SK-N-SH (cell line): ENCODE measurements around the gene SLC35G6. TPM values are rescaled to one million over a fixed set of nuclear protein-coding genes. Genes with fewer than 3 reads are reported as not detected.

Experiments
- CTCF ChIA-PET: fragments of 300-600, 350-600 bp; formaldehyde crosslinking; extraction: SDS; loops from one replicate; lab custom pipeline; 2021; lab: Yijun Ruan, JAX
- POLR2A ChIA-PET: fragments of 350-600 bp; sonication (Branson Sonifier 250); formaldehyde crosslinking; extraction: SDS; loops from one replicate; lab custom pipeline; 2020; ENCODE audit warnings: antibody characterized with exemption, inconsistent platforms; lab: Yijun Ruan, JAX
- DNase-seq: peaks from one replicate; pipeline ENCODE4 v3.0.0; 2012
- H2AFZ ChIP-seq: fragments of 200-600 bp; sonication (generic); 2 replicates; pipeline ENCODE4 v1.8.1; 2016; ENCODE audit warnings: antibody characterized with exemption, mild to moderate bottlenecking, low read depth
- H3F3A ChIP-seq: fragments of 200-600 bp; sonication (generic); replicated peaks from 2 replicates; pipeline ENCODE3; 2016; ENCODE audit warnings: antibody characterized with exemption, mild to moderate bottlenecking; ENCODE audit not compliant: insufficient read depth
- H3K27ac ChIP-seq, 2 experiments: fragments of 200-500 bp in 1 of 2; fragments of 200-600 bp in 1 of 2; sonication (Bioruptor generic) in 1 of 2; sonication (generic), shearing (Covaris generic) in 1 of 2; 2 replicates each; pipeline versions ENCODE4 v1.5.1 to v1.6.1; 2014 to 2016; ENCODE audit warnings: low read depth in 2 of 2, inconsistent platforms in 1 of 2, low read length in 1 of 2, mild to moderate bottlenecking in 1 of 2, mixed read lengths in 1 of 2
- H3K27me3 ChIP-seq: fragments of 200-600 bp; sonication (generic), shearing (Covaris generic); 2 replicates; pipeline ENCODE4 v1.6.1; 2016; ENCODE audit warnings: mixed run types; ENCODE audit not compliant: insufficient read depth
- H3K36me3 ChIP-seq, 2 experiments: fragments of 200-500 bp in 1 of 2; fragments of 200-600 bp in 1 of 2; sonication (Bioruptor generic) in 1 of 2; sonication (generic) in 1 of 2; replicated peaks in 1 of 2; 2 replicates each; pipeline versions ENCODE3 to v1.5.1; 2014 to 2016; ENCODE audit warnings: low read length in 1 of 2, mild to moderate bottlenecking in 1 of 2; ENCODE audit not compliant: insufficient read depth in 2 of 2, control insufficient read depth in 1 of 2
- H3K4me1 ChIP-seq, 2 experiments: fragments of 200-500 bp in 1 of 2; fragments of 200-600 bp in 1 of 2; sonication (Bioruptor generic) in 1 of 2; sonication (generic), shearing (Covaris generic) in 1 of 2; 2 replicates each; pipeline versions ENCODE4 v1.5.1 to v1.6.1; 2014 to 2016; ENCODE audit warnings: low read depth in 1 of 2, low read length in 1 of 2, mixed run types in 1 of 2; ENCODE audit not compliant: insufficient read depth in 2 of 2, control insufficient read depth in 1 of 2
- H3K4me2 ChIP-seq: fragments of 200-600 bp; sonication (generic), shearing (Covaris generic); 2 replicates; pipeline ENCODE4 v1.6.1; 2017; ENCODE audit warnings: mixed run types
- H3K4me3 ChIP-seq, 2 experiments: fragments of 200-500 bp in 1 of 2; fragments of 200-600 bp in 1 of 2; sonication (Bioruptor generic) in 1 of 2; sonication (generic), shearing (Covaris generic) in 1 of 2; 2 replicates each; pipeline versions ENCODE4 v1.5.1 to v1.8.1; 2014 to 2016; ENCODE audit warnings: low read depth in 2 of 2, inconsistent platforms in 1 of 2, low read length in 1 of 2, mild to moderate bottlenecking in 1 of 2, mixed read lengths in 1 of 2, moderate library complexity in 1 of 2
- H3K79me2 ChIP-seq: fragments of 200-600 bp; sonication (generic); 2 replicates; pipeline ENCODE4 v1.8.1; 2017; ENCODE audit warnings: mild to moderate bottlenecking; ENCODE audit not compliant: insufficient read depth
- H3K9ac ChIP-seq: fragments of 200-600 bp; sonication (generic); 2 replicates; pipeline ENCODE4 v1.6.1; 2017; ENCODE audit warnings: mixed run types
- H3K9me2 ChIP-seq: fragments of 200-600 bp; sonication (generic); 2 replicates; pipeline ENCODE4 v1.6.1; 2017; ENCODE audit warnings: mixed run types
- H3K9me3 ChIP-seq: fragments of 200-600 bp; sonication (generic); 2 replicates; pipeline ENCODE4 v1.6.1; 2017; ENCODE audit warnings: mixed run types, mild to moderate bottlenecking, moderate library complexity
- H4K20me1 ChIP-seq: fragments of 200-600 bp; sonication (generic); 2 replicates; pipeline ENCODE4 v1.6.1; 2017; ENCODE audit warnings: mild to moderate bottlenecking, mixed run types; ENCODE audit not compliant: insufficient read depth
- CHD2 ChIP-seq: fragments of 150-350 bp; IDR thresholded peaks from 2 replicates; pipeline ENCODE4 v1.6.1; 2018; ENCODE audit warnings: low read length; ENCODE audit not compliant: partially characterized antibody
- EZH2phosphoT487 ChIP-seq: fragments of 200-600 bp; sonication (generic); IDR thresholded peaks from 2 replicates; pipeline ENCODE4 v1.6.1; 2017; ENCODE audit warnings: low read depth, mixed run types, mild to moderate bottlenecking, antibody characterized with exemption, moderate library complexity, borderline replicate concordance
- FOXJ3 ChIP-seq: sonication (generic); formaldehyde crosslinking; IDR thresholded peaks from 2 replicates; pipeline ENCODE4 v1.5.1; 2020; ENCODE audit warnings: mild to moderate bottlenecking, missing genetic modification reagents
- GABPA ChIP-seq: IDR thresholded peaks from 2 replicates; pipeline ENCODE4 v1.4.0; 2012; ENCODE audit warnings: low read depth, mild to moderate bottlenecking
- GATA2 ChIP-seq: sonication (generic); formaldehyde crosslinking; IDR thresholded peaks from 2 replicates; pipeline ENCODE4 v1.5.0; 2020; ENCODE audit warnings: mild to moderate bottlenecking, missing genetic modification reagents
- JUND ChIP-seq: IDR thresholded peaks from 2 replicates; pipeline ENCODE4 v1.4.0; 2012
- MEF2A ChIP-seq: IDR thresholded peaks from 2 replicates; pipeline ENCODE4 v1.4.0; 2012; ENCODE audit warnings: low read depth, borderline replicate concordance
- MXI1 ChIP-seq: IDR thresholded peaks from 2 replicates; pipeline ENCODE4 v1.6.1; 2012; ENCODE audit warnings: mild to moderate bottlenecking, low read depth, low read length, improper control_type of control experiment
- NFIC ChIP-seq: IDR thresholded peaks from 2 replicates; pipeline ENCODE4 v1.4.0; 2012; ENCODE audit warnings: borderline replicate concordance
- RAD21 ChIP-seq: IDR thresholded peaks from 2 replicates; pipeline ENCODE4 v1.6.1; 2012; ENCODE audit warnings: mild to moderate bottlenecking, low read length
- RFX5 ChIP-seq: IDR thresholded peaks from 2 replicates; pipeline ENCODE4 v1.6.1; 2012; ENCODE audit warnings: mild to moderate bottlenecking, improper control_type of control experiment, low read length
- SIN3A ChIP-seq: IDR thresholded peaks from 2 replicates; pipeline ENCODE4 v1.6.1; 2012; ENCODE audit warnings: low read depth, mild to moderate bottlenecking, low read length, moderate library complexity, borderline replicate concordance
- YY1 ChIP-seq: IDR thresholded peaks from 2 replicates; pipeline ENCODE4 v1.4.0; 2012; ENCODE audit warnings: low read depth, mild to moderate bottlenecking
- WGBS: methylation state at CpG from one replicate; pipeline ENCODE4 v1.1.6; 2017; ENCODE audit warnings: low lambda C conversion rate; 5-methylcytosine and 5-hydroxymethylcytosine counted together
- polyA plus RNA-seq, 3 experiments: library from polyadenylated mRNA; depleted of rRNA; stranded (reverse); fragments of >200 nt; gene quantifications; 2 replicates each; pipeline ENCODE4 v1.2.3, GENCODE V29; 2012
- TF ChIP-seq, protein P1 (sequence below): IDR thresholded peaks from 2 replicates; pipeline ENCODE4 v1.4.0; 2012; ENCODE audit warnings: low read depth
- TF ChIP-seq, protein P2 (sequence below): IDR thresholded peaks from 2 replicates; pipeline ENCODE4 v1.4.0; 2012; ENCODE audit warnings: low read depth, borderline replicate concordance
- TF ChIP-seq, protein P3 (sequence below): IDR thresholded peaks from 2 replicates; pipeline ENCODE4 v1.6.1; 2012; ENCODE audit warnings: mild to moderate bottlenecking, low read depth, low read length, moderate library complexity
- TF ChIP-seq, protein P4 (sequence below): fragments of 150-350 bp; IDR thresholded peaks from 2 replicates; pipeline ENCODE4 v1.6.1; 2017; ENCODE audit warnings: antibody characterized with exemption, low read length, low read depth, borderline replicate concordance
- TF ChIP-seq, protein P5 (sequence below): fragments of 200-600 bp; sonication (generic); IDR thresholded peaks from 2 replicates; pipeline ENCODE4 v1.6.1; 2017; ENCODE audit warnings: antibody characterized with exemption, mild to moderate bottlenecking, moderate library complexity

Gene SLC35G6
- polyA plus RNA-seq, 1 of the 3 experiments (the other 2 are of a cell fraction), result not detected

DNA sequence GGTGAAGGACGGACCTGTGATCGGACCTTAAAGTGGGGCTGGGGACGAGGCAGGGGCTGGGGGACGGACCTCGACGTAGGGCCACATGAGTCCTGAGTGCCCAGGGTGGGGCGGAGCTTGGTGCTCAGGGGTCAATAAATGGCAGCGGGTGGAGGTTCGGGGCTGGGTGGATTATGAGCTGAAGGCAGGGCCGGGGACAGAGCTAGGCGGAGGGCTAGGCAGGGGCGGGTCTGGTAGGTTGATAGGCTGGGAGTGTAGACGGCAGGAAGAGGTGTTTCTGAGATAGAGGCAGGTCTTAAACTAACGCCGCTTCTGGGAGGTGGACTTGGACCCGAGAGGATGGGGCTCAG is 35.7 kb upstream of the SLC35G6 start:
- no peaks in the 10 kb centered on the region for H3K9me2 ChIP-seq
- peaks cover 7 to 17% of the 10 kb centered on the region in 2 experiments; a peak in 2 of 4 replicates for H3K4me1 ChIP-seq
- no peaks in the 10 kb centered on the region for H3K9me3 ChIP-seq
- DNase-seq, result no peak
- no peak overlapping the region for H2AFZ ChIP-seq
- ChIA-PET POLR2A (interaction anchor here (1.2 to 1.4 kb wide), 2 partner anchors 9 to 35 kb away, joined by 4 read pairs; no protein-coding TSS in a partner anchor), CTCF (interaction anchor here (1.1 to 2.7 kb wide), 4 partner anchors 9 to 115 kb away, joined by 3 to 14 read pairs (median 3); no protein-coding TSS in a partner anchor)
- H3K27ac ChIP-seq, result peak overlapping the region in 1 of 2 experiments; percentile 39; a peak in 1 of 4 replicates
- no peaks in the 10 kb centered on the region for H3K79me2 ChIP-seq
- H3K4me2 ChIP-seq, result no peak overlapping the region; the same call in 1 of the 2 replicates
- no peaks in the 10 kb centered on the region for H4K20me1 ChIP-seq
- peaks cover 17% of the 10 kb centered on the region for H3F3A ChIP-seq
- 42% methylated on average over 16 of the region's 16 CpGs for WGBS
- no peaks in the 10 kb centered on the region for H3K27me3 ChIP-seq
- peak overlapping the region in 1 of 2 experiments; percentile 17; a peak in 1 of 4 replicates for H3K4me3 ChIP-seq
- no peaks in the 10 kb centered on the region for H3K36me3 ChIP-seq
- TF ChIP-seq, protein P1, sequence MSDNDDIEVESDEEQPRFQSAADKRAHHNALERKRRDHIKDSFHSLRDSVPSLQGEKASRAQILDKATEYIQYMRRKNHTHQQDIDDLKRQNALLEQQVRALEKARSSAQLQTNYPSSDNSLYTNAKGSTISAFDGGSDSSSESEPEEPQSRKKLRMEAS, result no peak
- TF ChIP-seq RFX5 (no peak), EZH2phosphoT487 (no peak), MXI1 (no peak), MEF2A (no peak), GATA2 (CRISPR knock-in tag) (no peak)
- TF ChIP-seq, all 33 proteins: peak for 0
- no peak overlapping the region for H3K9ac ChIP-seq

DNA sequence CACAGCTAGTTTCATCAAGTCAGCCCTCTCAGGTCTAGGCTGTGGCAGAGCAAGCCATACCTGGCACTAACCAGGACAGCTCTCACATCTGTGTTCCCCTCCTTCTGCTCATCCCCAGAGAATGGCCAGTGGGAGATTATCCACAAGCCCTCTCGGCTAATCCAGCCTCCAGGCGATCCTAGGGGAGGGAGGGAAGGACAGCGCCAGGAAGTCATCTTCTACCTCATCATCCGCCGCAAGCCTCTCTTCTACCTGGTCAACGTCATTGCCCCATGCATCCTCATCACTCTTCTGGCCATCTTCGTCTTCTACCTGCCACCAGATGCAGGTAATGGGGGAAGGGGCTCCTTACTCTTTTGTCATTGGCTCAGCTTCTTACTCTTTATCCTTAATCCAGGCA is 32.8 kb upstream of the SLC35G6 start:
- POLR2A ChIA-PET, result no interaction called here
- no peaks in the 10 kb centered on the region for H4K20me1 ChIP-seq
- TF ChIP-seq, protein P2, sequence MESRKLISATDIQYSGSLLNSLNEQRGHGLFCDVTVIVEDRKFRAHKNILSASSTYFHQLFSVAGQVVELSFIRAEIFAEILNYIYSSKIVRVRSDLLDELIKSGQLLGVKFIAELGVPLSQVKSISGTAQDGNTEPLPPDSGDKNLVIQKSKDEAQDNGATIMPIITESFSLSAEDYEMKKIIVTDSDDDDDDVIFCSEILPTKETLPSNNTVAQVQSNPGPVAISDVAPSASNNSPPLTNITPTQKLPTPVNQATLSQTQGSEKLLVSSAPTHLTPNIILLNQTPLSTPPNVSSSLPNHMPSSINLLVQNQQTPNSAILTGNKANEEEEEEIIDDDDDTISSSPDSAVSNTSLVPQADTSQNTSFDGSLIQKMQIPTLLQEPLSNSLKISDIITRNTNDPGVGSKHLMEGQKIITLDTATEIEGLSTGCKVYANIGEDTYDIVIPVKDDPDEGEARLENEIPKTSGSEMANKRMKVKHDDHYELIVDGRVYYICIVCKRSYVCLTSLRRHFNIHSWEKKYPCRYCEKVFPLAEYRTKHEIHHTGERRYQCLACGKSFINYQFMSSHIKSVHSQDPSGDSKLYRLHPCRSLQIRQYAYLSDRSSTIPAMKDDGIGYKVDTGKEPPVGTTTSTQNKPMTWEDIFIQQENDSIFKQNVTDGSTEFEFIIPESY, result no peak
- TF ChIP-seq YY1 (no peak), EZH2phosphoT487 (no peak), JUND (no peak), RAD21 (no peak), MXI1 (no peak), FOXJ3 (no peak), CHD2 (no peak), GABPA (no peak), SIN3A (no peak), NFIC (no peak), MEF2A (no peak)
- TF ChIP-seq, protein P1, result no peak
- TF ChIP-seq, protein P3, sequence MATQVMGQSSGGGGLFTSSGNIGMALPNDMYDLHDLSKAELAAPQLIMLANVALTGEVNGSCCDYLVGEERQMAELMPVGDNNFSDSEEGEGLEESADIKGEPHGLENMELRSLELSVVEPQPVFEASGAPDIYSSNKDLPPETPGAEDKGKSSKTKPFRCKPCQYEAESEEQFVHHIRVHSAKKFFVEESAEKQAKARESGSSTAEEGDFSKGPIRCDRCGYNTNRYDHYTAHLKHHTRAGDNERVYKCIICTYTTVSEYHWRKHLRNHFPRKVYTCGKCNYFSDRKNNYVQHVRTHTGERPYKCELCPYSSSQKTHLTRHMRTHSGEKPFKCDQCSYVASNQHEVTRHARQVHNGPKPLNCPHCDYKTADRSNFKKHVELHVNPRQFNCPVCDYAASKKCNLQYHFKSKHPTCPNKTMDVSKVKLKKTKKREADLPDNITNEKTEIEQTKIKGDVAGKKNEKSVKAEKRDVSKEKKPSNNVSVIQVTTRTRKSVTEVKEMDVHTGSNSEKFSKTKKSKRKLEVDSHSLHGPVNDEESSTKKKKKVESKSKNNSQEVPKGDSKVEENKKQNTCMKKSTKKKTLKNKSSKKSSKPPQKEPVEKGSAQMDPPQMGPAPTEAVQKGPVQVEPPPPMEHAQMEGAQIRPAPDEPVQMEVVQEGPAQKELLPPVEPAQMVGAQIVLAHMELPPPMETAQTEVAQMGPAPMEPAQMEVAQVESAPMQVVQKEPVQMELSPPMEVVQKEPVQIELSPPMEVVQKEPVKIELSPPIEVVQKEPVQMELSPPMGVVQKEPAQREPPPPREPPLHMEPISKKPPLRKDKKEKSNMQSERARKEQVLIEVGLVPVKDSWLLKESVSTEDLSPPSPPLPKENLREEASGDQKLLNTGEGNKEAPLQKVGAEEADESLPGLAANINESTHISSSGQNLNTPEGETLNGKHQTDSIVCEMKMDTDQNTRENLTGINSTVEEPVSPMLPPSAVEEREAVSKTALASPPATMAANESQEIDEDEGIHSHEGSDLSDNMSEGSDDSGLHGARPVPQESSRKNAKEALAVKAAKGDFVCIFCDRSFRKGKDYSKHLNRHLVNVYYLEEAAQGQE, result no peak
- TF ChIP-seq, protein P4, sequence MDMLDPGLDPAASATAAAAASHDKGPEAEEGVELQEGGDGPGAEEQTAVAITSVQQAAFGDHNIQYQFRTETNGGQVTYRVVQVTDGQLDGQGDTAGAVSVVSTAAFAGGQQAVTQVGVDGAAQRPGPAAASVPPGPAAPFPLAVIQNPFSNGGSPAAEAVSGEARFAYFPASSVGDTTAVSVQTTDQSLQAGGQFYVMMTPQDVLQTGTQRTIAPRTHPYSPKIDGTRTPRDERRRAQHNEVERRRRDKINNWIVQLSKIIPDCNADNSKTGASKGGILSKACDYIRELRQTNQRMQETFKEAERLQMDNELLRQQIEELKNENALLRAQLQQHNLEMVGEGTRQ, result no peak
- TF ChIP-seq, protein P5, sequence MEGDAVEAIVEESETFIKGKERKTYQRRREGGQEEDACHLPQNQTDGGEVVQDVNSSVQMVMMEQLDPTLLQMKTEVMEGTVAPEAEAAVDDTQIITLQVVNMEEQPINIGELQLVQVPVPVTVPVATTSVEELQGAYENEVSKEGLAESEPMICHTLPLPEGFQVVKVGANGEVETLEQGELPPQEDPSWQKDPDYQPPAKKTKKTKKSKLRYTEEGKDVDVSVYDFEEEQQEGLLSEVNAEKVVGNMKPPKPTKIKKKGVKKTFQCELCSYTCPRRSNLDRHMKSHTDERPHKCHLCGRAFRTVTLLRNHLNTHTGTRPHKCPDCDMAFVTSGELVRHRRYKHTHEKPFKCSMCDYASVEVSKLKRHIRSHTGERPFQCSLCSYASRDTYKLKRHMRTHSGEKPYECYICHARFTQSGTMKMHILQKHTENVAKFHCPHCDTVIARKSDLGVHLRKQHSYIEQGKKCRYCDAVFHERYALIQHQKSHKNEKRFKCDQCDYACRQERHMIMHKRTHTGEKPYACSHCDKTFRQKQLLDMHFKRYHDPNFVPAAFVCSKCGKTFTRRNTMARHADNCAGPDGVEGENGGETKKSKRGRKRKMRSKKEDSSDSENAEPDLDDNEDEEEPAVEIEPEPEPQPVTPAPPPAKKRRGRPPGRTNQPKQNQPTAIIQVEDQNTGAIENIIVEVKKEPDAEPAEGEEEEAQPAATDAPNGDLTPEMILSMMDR, result no peak
- TF ChIP-seq, all 33 proteins: peak for 0
- peaks cover 5 to 7% of the 10 kb centered on the region in 2 experiments; a peak in 2 of 4 replicates for H3K4me1 ChIP-seq
- no peak overlapping the region for H2AFZ ChIP-seq
- CTCF ChIA-PET, result interaction anchor here (1.6 kb wide), 1 partner anchor 11 kb away, joined by 3 read pairs; no protein-coding TSS in a partner anchor
- H3K9ac ChIP-seq, result no peak overlapping the region
- H3K4me2 ChIP-seq, result no peak overlapping the region
- H3K9me3 ChIP-seq, result no peaks in the 10 kb centered on the region
- H3K36me3 ChIP-seq, result no peaks in the 10 kb centered on the region
- no peak overlapping the region for H3K4me3 ChIP-seq
- DNase-seq, result no peak
- no peaks in the 10 kb centered on the region for H3K27me3 ChIP-seq
- no peak overlapping the region for H3K27ac ChIP-seq
- no peaks in the 10 kb centered on the region for H3K79me2 ChIP-seq
- H3F3A ChIP-seq, result peaks cover 9% of the 10 kb centered on the region
- no peaks in the 10 kb centered on the region for H3K9me2 ChIP-seq
- WGBS, result 89% methylated on average over 7 of the region's 7 CpGs
